ENCODE measurements around the gene CNTN6. TPM values are rescaled to one million over a fixed set of nuclear protein-coding genes. Genes with fewer than 3 reads are reported as not detected.
A peak's percentile ranks its signal among the peaks of the same experiment; 100 is the strongest.

The CNTN6 gene
- total RNA-seq, 1 donor from 2014 or later = 2.2 TPM

- Histone ChIP-seq H3K4me3 (no peak overlapping the region), H3K9me3 (ENCODE audit: low read depth) (no peaks in the 10 kb centered on the region), H3K27ac (no peak overlapping the region), H4K20me1 (ENCODE audit: low read depth) (no peaks in the 10 kb centered on the region), H3K4me1 (no peaks in the 10 kb centered on the region), H3K9ac (no peak overlapping the region), H3K27me3 (no peaks in the 10 kb centered on the region), H3K79me2 (ENCODE audit: low read depth) (no peaks in the 10 kb centered on the region), H3K36me3 (no peaks in the 10 kb centered on the region), H3F3A (ENCODE audit: low read depth) (no peaks in the 10 kb centered on the region), H2AFZ (replicated peaks) (no peak overlapping the region), H3K4me2 (no peak overlapping the region)
- TF ChIP-seq CTCF (IDR thresholded peaks at IDR 0.05) = no peak
- TF ChIP-seq EZH2 (IDR thresholded peaks at IDR 0.05) = no peak
- no peak for TF ChIP-seq EZH2phosphoT487 (IDR thresholded peaks at IDR 0.05)
- Mint-ChIP-seq H3K4me3 (no peak overlapping the region), H3K4me1 (no peaks in the 10 kb centered on the region), H3K9me3 (peaks cover 4% of the 10 kb centered on the region), H3K27ac (no peak overlapping the region), H3K36me3 (no peaks in the 10 kb centered on the region), H3K27me3 (ENCODE audit: insufficient read depth, low read depth) (no peaks in the 10 kb centered on the region)
- no peak for DNase-seq (ENCODE audit: low spot score)
These were observed 179.9 kb downstream of the CNTN6 start for GRCh38 chr3:1272546-1273265.

- Histone ChIP-seq H2AFZ (replicated peaks) (no peak overlapping the region), H3K9me3 (ENCODE audit: low read depth) (no peaks in the 10 kb centered on the region), H3K27me3 (no peaks in the 10 kb centered on the region), H3K36me3 (no peaks in the 10 kb centered on the region), H4K20me1 (ENCODE audit: low read depth) (no peaks in the 10 kb centered on the region), H3K27ac (no peak overlapping the region), H3K79me2 (ENCODE audit: low read depth) (no peaks in the 10 kb centered on the region), H3K4me1 (no peaks in the 10 kb centered on the region), H3K4me3 (no peak overlapping the region), H3F3A (ENCODE audit: low read depth) (no peaks in the 10 kb centered on the region), H3K4me2 (no peak overlapping the region), H3K9ac (no peak overlapping the region)
- H3K27ac Mint-ChIP-seq = no peak overlapping the region
- H3K36me3 Mint-ChIP-seq = no peaks in the 10 kb centered on the region
- H3K27me3 Mint-ChIP-seq (ENCODE audit: insufficient read depth, low read depth) = no peaks in the 10 kb centered on the region
- DNase-seq (ENCODE audit: low spot score) = peak; percentile 56
- peaks cover 4% of the 10 kb centered on the region for H3K9me3 Mint-ChIP-seq
- H3K4me3 Mint-ChIP-seq = no peak overlapping the region
- H3K4me1 Mint-ChIP-seq = no peaks in the 10 kb centered on the region
- TF ChIP-seq CTCF (IDR thresholded peaks at IDR 0.05) (peak; percentile 66), EZH2phosphoT487 (IDR thresholded peaks at IDR 0.05) (no peak)
These were observed 182.7 kb downstream of the CNTN6 start for GRCh38 chr3:1275495-1275894.

- Histone ChIP-seq H3K4me1 (peaks cover 7% of the 10 kb centered on the region), H4K20me1 (ENCODE audit: low read depth) (no peaks in the 10 kb centered on the region), H3K27ac (no peak overlapping the region), H3K4me3 (no peak overlapping the region), H2AFZ (replicated peaks) (no peak overlapping the region), H3K9ac (no peak overlapping the region), H3K27me3 (no peaks in the 10 kb centered on the region), H3K79me2 (ENCODE audit: low read depth) (no peaks in the 10 kb centered on the region), H3K9me3 (ENCODE audit: low read depth) (no peaks in the 10 kb centered on the region), H3K36me3 (no peaks in the 10 kb centered on the region), H3K4me2 (no peak overlapping the region), H3F3A (ENCODE audit: low read depth) (no peaks in the 10 kb centered on the region)
- no peaks in the 10 kb centered on the region for H3K36me3 Mint-ChIP-seq
- H3K27me3 Mint-ChIP-seq (ENCODE audit: insufficient read depth, low read depth) = peaks cover 2% of the 10 kb centered on the region
- peaks cover 3% of the 10 kb centered on the region for H3K9me3 Mint-ChIP-seq
- DNase-seq (ENCODE audit: low spot score) = no peak
- H3K27ac Mint-ChIP-seq = no peak overlapping the region
- TF ChIP-seq CTCF (IDR thresholded peaks at IDR 0.05) (no peak), EZH2phosphoT487 (IDR thresholded peaks at IDR 0.05) (no peak), EZH2 (IDR thresholded peaks at IDR 0.05) (no peak)
- no peak overlapping the region for H3K4me3 Mint-ChIP-seq
- peaks cover 13% of the 10 kb centered on the region for H3K4me1 Mint-ChIP-seq
These were observed 195.0 kb downstream of the CNTN6 start for GRCh38 chr3:1287815-1288214.
